ENCODE measurements around the gene LGALS3BP.
"Not testable (repeated sequence)": the region's sequence is repeated elsewhere in the genome, so short reads cannot be mapped to it uniquely, and the experiment has no call there.

The LGALS3BP gene

GRCh38 chr17:78979780-78980623 lies at the start of gene LGALS3BP:
TSS of gene LGALS3BP (minus strand) at chr17:78979923. CDS start at chr17:78977191, 2,732 bp downstream.
- DNase-seq: no peak

GRCh38 chr17:79028496-79029326 lies 49.0 kb upstream of the LGALS3BP start:
- peak; percentile 35 for DNase-seq

- no peak for DNase-seq
Measured at GRCh38 chr17:79027925-79028491, 48.3 kb upstream of the LGALS3BP start.

GRCh38 chr17:79027274-79027924 lies 47.7 kb upstream of the LGALS3BP start:
- no peak for DNase-seq

- no peak for DNase-seq
Measured at GRCh38 chr17:79026376-79027273, 46.9 kb upstream of the LGALS3BP start.

- DNase-seq: no peak
Measured at GRCh38 chr17:79024901-79025737, 45.4 kb upstream of the LGALS3BP start.

GRCh38 chr17:79023886-79024771 lies 44.4 kb upstream of the LGALS3BP start, which contains the start of gene C1QTNF1:
TSS of gene C1QTNF1 (plus strand) at chr17:79024169. CDS start at chr17:79043969, 19,800 bp downstream.
- no peak for DNase-seq

GRCh38 chr17:79023180-79023705 lies 43.5 kb upstream of the LGALS3BP start:
- DNase-seq: no peak

GRCh38 chr17:79022507-79022991 lies 42.8 kb upstream of the LGALS3BP start:
- no peak for DNase-seq

GRCh38 chr17:79021929-79022328 lies 42.2 kb upstream of the LGALS3BP start:
- DNase-seq: not testable (repeated sequence)

- DNase-seq: no peak
Measured at GRCh38 chr17:79020631-79021301, 41.0 kb upstream of the LGALS3BP start.

GRCh38 chr17:79019632-79020584 lies 40.2 kb upstream of the LGALS3BP start:
- peak; percentile 74 for DNase-seq

- DNase-seq: no peak
Measured at GRCh38 chr17:79019261-79019631, 39.5 kb upstream of the LGALS3BP start.

GRCh38 chr17:79018370-79018695 lies 38.6 kb upstream of the LGALS3BP start:
- no peak for DNase-seq

- no peak for DNase-seq
Measured at GRCh38 chr17:79017546-79018369, 38.0 kb upstream of the LGALS3BP start.

GRCh38 chr17:79014158-79014758 lies 34.5 kb upstream of the LGALS3BP start:
- DNase-seq: no peak
